Gastrocnemius medialis (tissue), 4 donors: ENCODE measurements around the gene MEIS1.

Experiments
- CTCF ChIP-seq, 5 experiments: fragments of 450-650 bp in 3 of 5; fragments of 200-600 bp in 2 of 5; sonication (generic) in 2 of 5; IDR thresholded peaks in 4 of 5; conservative IDR thresholded peaks in 1 of 5; 1 replicate in 4 of 5; 2 replicates in 1 of 5; pipeline ENCODE4 v1.5.1; 2016 to 2019; ENCODE audit warnings: antibody characterized with exemption in 5 of 5, mild to moderate bottlenecking in 3 of 5, moderate library complexity in 3 of 5
- POLR2A ChIP-seq, 2 donors: fragments of 450-650 bp; IDR thresholded peaks; one replicate each; pipeline ENCODE4 v1.6.1; 2017; ENCODE audit warnings: antibody characterized with exemption in 2 of 2, mild to moderate bottlenecking in 2 of 2, moderate library complexity in 2 of 2

- TF ChIP-seq POLR2A (IDR thresholded peaks at IDR 0.05) (no peak), CTCF (IDR thresholded peaks at IDR 0.05 in 4 of 5, conservative IDR thresholded peaks at IDR 0.05 in 1 of 5) (no peak)
These were observed 104.5 kb downstream of the MEIS1 start for GRCh38 chr2:66539452-66539851.
